KOPT-K1 (cell line): ENCODE data around the gene ATP13A3.

Experiments
- H3K27ac ChIP-seq: fragments of 200-600 bp; sonication (generic); 2 replicates; pipeline ENCODE4 v1.5.1; 2016; ENCODE audit warnings: antibody characterized with exemption, mild to moderate bottlenecking, low read depth, low read length; ENCODE audit not compliant: poor library complexity, severe bottlenecking
- H3K36me3 ChIP-seq: fragments of 200-600 bp; sonication (generic); 2 replicates; pipeline ENCODE4 v1.5.1; 2017; ENCODE audit warnings: antibody characterized with exemption, mild to moderate bottlenecking, low read length, moderate library complexity; ENCODE audit not compliant: insufficient read depth
- H3K9me3 ChIP-seq: fragments of 200-600 bp; sonication (generic); 2 replicates; pipeline ENCODE4 v1.5.1; 2017; ENCODE audit warnings: antibody characterized with exemption, low read length, mild to moderate bottlenecking; ENCODE audit not compliant: insufficient read depth, poor library complexity, severe bottlenecking

The ATP13A3 gene

DNA sequence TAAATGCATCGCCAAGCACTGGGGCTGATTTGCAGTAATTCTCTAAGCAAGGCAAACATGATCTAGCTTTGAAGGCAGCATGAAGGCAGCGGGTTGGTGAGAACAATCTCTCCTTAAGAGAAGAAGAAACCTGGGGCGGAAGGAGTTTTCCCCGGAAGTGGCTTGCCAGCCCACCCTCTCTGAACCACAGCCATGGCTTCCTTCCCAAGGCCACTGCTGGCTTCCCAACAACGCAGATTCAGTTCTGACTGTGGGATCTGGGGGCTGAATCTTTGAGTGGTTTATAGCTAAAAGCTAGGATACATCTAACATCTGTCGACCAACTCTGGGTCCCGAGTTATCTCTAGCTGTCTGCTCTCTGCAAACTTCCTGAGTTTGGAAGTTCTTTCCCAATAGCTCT, 131.4 kb downstream of the ATP13A3 start:
- H3K9me3 ChIP-seq: no peaks in the 10 kb centered on the region
- H3K27ac ChIP-seq: no peak overlapping the region
- H3K36me3 ChIP-seq: no peaks in the 10 kb centered on the region

DNA sequence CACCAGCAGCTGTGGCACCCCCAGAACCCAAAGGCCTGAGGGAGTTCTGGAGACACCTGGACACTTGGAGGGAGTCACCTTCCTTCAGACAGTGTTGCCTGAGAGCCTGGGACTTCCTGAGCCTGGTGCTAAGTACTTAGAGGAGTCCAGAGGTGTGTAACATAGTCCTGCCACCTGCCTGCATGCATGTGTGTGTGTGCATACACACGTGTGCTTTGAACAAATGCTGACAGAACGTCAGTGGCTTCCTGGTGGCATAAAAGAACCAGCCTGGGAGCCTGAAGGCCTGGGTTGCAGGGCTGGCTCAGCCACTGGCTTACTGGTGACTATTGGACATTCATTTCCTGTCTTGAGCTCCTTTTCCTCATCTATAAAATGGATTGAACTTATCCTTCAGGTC, 132.5 kb downstream of the ATP13A3 start:
- Histone ChIP-seq H3K36me3 (no peaks in the 10 kb centered on the region), H3K27ac (no peak overlapping the region), H3K9me3 (no peaks in the 10 kb centered on the region)
